HTR-8/SVneo (cell line): ENCODE data around the gene GRM1.

Source experiments
- DNase-seq: peaks from one replicate; pipeline ENCODE4 v3.0.0; 2011; ENCODE audit warnings: low spot score, mixed read lengths; ENCODE audit not compliant: insufficient read length
- FAIRE-seq: peaks from 2 replicates; lab custom pipeline; 2011; peaks lifted over from hg19 to GRCh38; lab: Jason Lieb, UNC

GRM1 gene

GRCh38 chr6:146357578-146358430 is 328.9 kb downstream of the GRM1 start:
- FAIRE-seq (no peak), DNase-seq (no peak)

- DNase-seq (no peak), FAIRE-seq (no peak)
Observed at GRCh38 chr6:146358431-146359046, 329.7 kb downstream of the GRM1 start.

- no peak for DNase-seq
- FAIRE-seq = no peak
Observed at GRCh38 chr6:146359131-146359530, 330.3 kb downstream of the GRM1 start.

GRCh38 chr6:146361128-146361924 is 332.5 kb downstream of the GRM1 start:
- no peak for DNase-seq
- no peak for FAIRE-seq

- FAIRE-seq (no peak), DNase-seq (no peak)
Observed at GRCh38 chr6:146363838-146364607, 335.2 kb downstream of the GRM1 start.

- FAIRE-seq = no peak
- DNase-seq = no peak
Observed at GRCh38 chr6:146364816-146365594, 336.1 kb downstream of the GRM1 start.

GRCh38 chr6:146367061-146367460 is 338.2 kb downstream of the GRM1 start:
- no peak for DNase-seq
- FAIRE-seq = no peak

GRCh38 chr6:146369866-146370265 is 341.0 kb downstream of the GRM1 start:
- FAIRE-seq (no peak), DNase-seq (no peak)

- DNase-seq (no peak), FAIRE-seq (no peak)
Observed at GRCh38 chr6:146381486-146381885, 352.6 kb downstream of the GRM1 start.

GRCh38 chr6:146388736-146389364 is 360.0 kb downstream of the GRM1 start:
- no peak for FAIRE-seq
- DNase-seq = no peak

GRCh38 chr6:146389740-146390139 is 360.9 kb downstream of the GRM1 start:
- DNase-seq = no peak
- no peak for FAIRE-seq

- no peak for DNase-seq
- no peak for FAIRE-seq
Observed at GRCh38 chr6:146397638-146398037, 368.8 kb downstream of the GRM1 start.

GRCh38 chr6:146402476-146402875 is 373.6 kb downstream of the GRM1 start:
- FAIRE-seq (no peak), DNase-seq (no peak)

GRCh38 chr6:146408583-146408982 is 379.7 kb downstream of the GRM1 start:
- FAIRE-seq (no peak), DNase-seq (no peak)

- DNase-seq (no peak), FAIRE-seq (no peak)
Observed at GRCh38 chr6:146410851-146411595, 382.2 kb downstream of the GRM1 start.

GRCh38 chr6:146419576-146419975 is 390.7 kb downstream of the GRM1 start:
- no peak for FAIRE-seq
- no peak for DNase-seq

- DNase-seq (no peak), FAIRE-seq (no peak)
Observed at GRCh38 chr6:146420255-146420654, 391.4 kb downstream of the GRM1 start.

GRCh38 chr6:146422789-146423375 is 394.0 kb downstream of the GRM1 start:
- FAIRE-seq (no peak), DNase-seq (no peak)
